Mesenchymal stem cell (in vitro differentiated cells and primary cell): Measurements from ENCODE around the gene CD74.

Source experiments
- DNase-seq: peaks from one replicate; pipeline ENCODE4 v3.0.0-alpha.2; 2013
- H2AFZ ChIP-seq: one replicate; pipeline ENCODE4 v1.6.1; 2013; ENCODE audit warnings: low read depth, mild to moderate bottlenecking, control low read depth, inconsistent platforms, low read length, moderate library complexity
- H2AK5ac ChIP-seq: 2 replicates; pipeline ENCODE4 v1.6.1; 2013; ENCODE audit warnings: low read length, moderate library complexity, mild to moderate bottlenecking, inconsistent platforms; ENCODE audit not compliant: severe bottlenecking
- H2BK120ac ChIP-seq: one replicate; pipeline ENCODE4 v1.6.1; 2013; ENCODE audit warnings: low read depth, mild to moderate bottlenecking, inconsistent platforms, low read length, moderate library complexity
- H2BK12ac ChIP-seq, 2 experiments: one replicate each; pipeline ENCODE4 v1.6.1; 2013; ENCODE audit warnings: inconsistent platforms in 2 of 2, low read length in 2 of 2, mild to moderate bottlenecking in 2 of 2, moderate library complexity in 2 of 2, control low read depth in 1 of 2
- H2BK15ac ChIP-seq: one replicate; pipeline ENCODE4 v1.6.1; 2013; ENCODE audit warnings: mild to moderate bottlenecking, low read depth, inconsistent platforms; ENCODE audit not compliant: poor library complexity, severe bottlenecking
- H2BK5ac ChIP-seq: 2 replicates; pipeline ENCODE4 v1.6.1; 2013; ENCODE audit warnings: low read depth, mild to moderate bottlenecking, low read length, control low read depth, inconsistent platforms; ENCODE audit not compliant: poor library complexity, severe bottlenecking
- H3K14ac ChIP-seq, 2 experiments: one replicate each; pipeline ENCODE4 v1.6.1; 2013; ENCODE audit warnings: inconsistent platforms in 2 of 2, low read length in 2 of 2, control low read depth in 1 of 2, mild to moderate bottlenecking in 1 of 2, moderate library complexity in 1 of 2
- H3K18ac ChIP-seq, 2 experiments: one replicate each; pipeline ENCODE4 v1.6.1; 2013; ENCODE audit warnings: inconsistent platforms in 2 of 2, low read length in 2 of 2, control low read depth in 1 of 2, low read depth in 1 of 2, mild to moderate bottlenecking in 1 of 2
- H3K23ac ChIP-seq, 2 experiments: one replicate each; pipeline ENCODE4 v1.6.1; 2013; ENCODE audit warnings: inconsistent platforms in 2 of 2, low read length in 2 of 2, mild to moderate bottlenecking in 2 of 2, moderate library complexity in 2 of 2, control low read depth in 1 of 2
- H3K27ac ChIP-seq: 2 replicates; pipeline ENCODE4 v1.5.1; 2013; ENCODE audit warnings: mild to moderate bottlenecking, moderate library complexity, low read length, control low read depth, inconsistent platforms; ENCODE audit not compliant: poor library complexity, severe bottlenecking
- H3K27me3 ChIP-seq, 2 experiments: 2 replicates each; pipeline versions ENCODE4 v1.6.1 to v1.7.0; 2013; ENCODE audit warnings: low read length in 2 of 2, mild to moderate bottlenecking in 2 of 2, moderate library complexity in 2 of 2, control low read depth in 1 of 2, inconsistent platforms in 1 of 2; ENCODE audit not compliant: control insufficient read depth in 1 of 2, insufficient read depth in 1 of 2
- H3K36me3 ChIP-seq, 2 experiments: 2 replicates each; pipeline versions ENCODE4 v1.6.1 to v1.7.0; 2013; ENCODE audit warnings: low read length in 2 of 2, control low read depth in 1 of 2, inconsistent platforms in 1 of 2, low read depth in 1 of 2, mild to moderate bottlenecking in 1 of 2; ENCODE audit not compliant: insufficient read depth in 2 of 2, control insufficient read depth in 1 of 2
- H3K4ac ChIP-seq, 2 experiments: one replicate each; pipeline ENCODE4 v1.6.1; 2013; ENCODE audit warnings: inconsistent platforms in 2 of 2, low read length in 2 of 2, mild to moderate bottlenecking in 2 of 2, moderate library complexity in 2 of 2, control low read depth in 1 of 2, low read depth in 1 of 2
- H3K4me1 ChIP-seq: 2 replicates; pipeline ENCODE4 v1.6.1; 2013; ENCODE audit warnings: low read depth, low read length, control low read depth; ENCODE audit not compliant: control insufficient read depth, insufficient read depth
- H3K4me2 ChIP-seq: 2 replicates; pipeline ENCODE4 v1.6.1; 2013; ENCODE audit warnings: low read length, mild to moderate bottlenecking, inconsistent platforms; ENCODE audit not compliant: poor library complexity, severe bottlenecking
- H3K4me3 ChIP-seq, 2 experiments: 2 replicates each; pipeline versions ENCODE4 v1.5.1 to v1.7.0; 2013; ENCODE audit warnings: low read length in 2 of 2, mild to moderate bottlenecking in 2 of 2, control low read depth in 1 of 2, low read depth in 1 of 2; ENCODE audit not compliant: insufficient read depth in 1 of 2
- H3K79me1 ChIP-seq: replicated peaks from 2 replicates; pipeline ENCODE4 v1.6.1; 2013; ENCODE audit warnings: mild to moderate bottlenecking, control low read depth, low read length, inconsistent platforms; ENCODE audit not compliant: poor library complexity, severe bottlenecking
- H3K9ac ChIP-seq: 2 replicates; pipeline ENCODE4 v1.7.0; 2013; ENCODE audit warnings: mild to moderate bottlenecking, low read length, moderate library complexity
- H3K9me3 ChIP-seq: 2 replicates; pipeline ENCODE4 v1.7.0; 2013; ENCODE audit warnings: mild to moderate bottlenecking, low read length; ENCODE audit not compliant: control insufficient read depth
- H4K8ac ChIP-seq: one replicate; pipeline ENCODE4 v1.6.1; 2013; ENCODE audit warnings: inconsistent platforms, mild to moderate bottlenecking, low read length, moderate library complexity
- H4K91ac ChIP-seq: one replicate; pipeline ENCODE4 v1.6.1; 2013; ENCODE audit warnings: mild to moderate bottlenecking, low read length, inconsistent platforms
- WGBS: methylation state at CpG from one replicate; pipeline ENCODE4 v1.1.7; 2013; ENCODE audit warnings: mixed read lengths; 5-methylcytosine and 5-hydroxymethylcytosine counted together

The CD74 gene

GRCh38 chr5:150444770-150445169 lies 32.1 kb upstream of the CD74 start:
- Histone ChIP-seq H2AK5ac (no peak overlapping the region), H3K14ac (no peak overlapping the region), H2BK12ac (no peak overlapping the region), H2BK15ac (no peak overlapping the region), H2BK120ac (no peak overlapping the region), H4K8ac (no peak overlapping the region), H2BK5ac (no peak overlapping the region), H2AFZ (no peak overlapping the region), H3K4me2 (no peak overlapping the region), H3K79me1 (peaks cover 4% of the 10 kb centered on the region), H4K91ac (no peak overlapping the region), H3K9me3 (no peaks in the 10 kb centered on the region), H3K4me1 (peaks cover 10% of the 10 kb centered on the region), H3K27me3 (no peaks in the 10 kb centered on the region), H3K27ac (no peak overlapping the region), H3K9ac (no peak overlapping the region), H3K23ac (no peak overlapping the region), H3K18ac (no peak overlapping the region), H3K4me3 (no peak overlapping the region), H3K36me3 (peaks cover 59 to 70% of the 10 kb centered on the region in 2 experiments), H3K4ac (no peak overlapping the region)
- 98% methylated on average over 9 of the region's 9 CpGs for WGBS
- no peak for DNase-seq

- no peak overlapping the region for H3K14ac ChIP-seq
- H4K91ac ChIP-seq: no peak overlapping the region
- H3K36me3 ChIP-seq: peaks cover 59 to 68% of the 10 kb centered on the region in 2 experiments
- H3K4ac ChIP-seq: no peak overlapping the region
- H3K9me3 ChIP-seq: no peaks in the 10 kb centered on the region
- no peak overlapping the region for H2BK12ac ChIP-seq
- peaks cover 4% of the 10 kb centered on the region for H3K79me1 ChIP-seq
- WGBS: 95% methylated on average over 15 of the region's 15 CpGs
- no peak overlapping the region for H2BK15ac ChIP-seq
- no peak overlapping the region for H2BK120ac ChIP-seq
- H3K27ac ChIP-seq: no peak overlapping the region
- no peak overlapping the region for H3K9ac ChIP-seq
- H3K4me3 ChIP-seq: no peak overlapping the region
- H3K23ac ChIP-seq: no peak overlapping the region
- H3K4me1 ChIP-seq: peaks cover 10% of the 10 kb centered on the region
- H3K27me3 ChIP-seq: no peaks in the 10 kb centered on the region
- H2AFZ ChIP-seq: no peak overlapping the region
- no peak overlapping the region for H3K18ac ChIP-seq
- no peak overlapping the region for H4K8ac ChIP-seq
- no peak overlapping the region for H3K4me2 ChIP-seq
- H2BK5ac ChIP-seq: no peak overlapping the region
- no peak for DNase-seq
- H2AK5ac ChIP-seq: no peak overlapping the region
These were observed 30.7 kb upstream of the CD74 start for GRCh38 chr5:150443242-150444075.

- Histone ChIP-seq H2BK15ac (no peak overlapping the region), H2AK5ac (no peak overlapping the region), H3K27me3 (no peaks in the 10 kb centered on the region), H3K9me3 (no peaks in the 10 kb centered on the region), H4K8ac (no peak overlapping the region), H3K36me3 (peaks cover 59 to 60% of the 10 kb centered on the region in 2 experiments), H4K91ac (no peak overlapping the region), H3K4me3 (no peak overlapping the region), H3K4me1 (peaks cover 8% of the 10 kb centered on the region), H3K9ac (no peak overlapping the region), H2AFZ (no peak overlapping the region), H3K4ac (no peak overlapping the region), H3K79me1 (peaks cover 4% of the 10 kb centered on the region), H3K18ac (no peak overlapping the region), H3K23ac (no peak overlapping the region), H2BK12ac (no peak overlapping the region), H2BK120ac (no peak overlapping the region), H3K27ac (no peak overlapping the region), H3K4me2 (no peak overlapping the region), H3K14ac (no peak overlapping the region), H2BK5ac (no peak overlapping the region)
- DNase-seq: no peak
- WGBS: 91% methylated on average over 6 of the region's 6 CpGs
These were observed 30.0 kb upstream of the CD74 start for GRCh38 chr5:150442699-150443080.

GRCh38 chr5:150441813-150442698 lies 29.3 kb upstream of the CD74 start:
- no peaks in the 10 kb centered on the region for H3K27me3 ChIP-seq
- H2BK5ac ChIP-seq: no peak overlapping the region
- 70% methylated on average over 18 of the region's 18 CpGs for WGBS
- no peak overlapping the region for H4K91ac ChIP-seq
- H3K9ac ChIP-seq: no peak overlapping the region
- H3K14ac ChIP-seq: no peak overlapping the region
- H3K9me3 ChIP-seq: no peaks in the 10 kb centered on the region
- H3K4ac ChIP-seq: peak overlapping the region in 1 of 2 experiments; percentile 11
- no peak overlapping the region for H2BK120ac ChIP-seq
- H3K4me3 ChIP-seq: no peak overlapping the region
- no peak overlapping the region for H2BK12ac ChIP-seq
- H3K27ac ChIP-seq: peak overlapping the region; percentile 1
- DNase-seq: no peak
- peaks cover 4% of the 10 kb centered on the region for H3K79me1 ChIP-seq
- no peak overlapping the region for H3K23ac ChIP-seq
- peaks cover 6% of the 10 kb centered on the region for H3K4me1 ChIP-seq
- H3K4me2 ChIP-seq: no peak overlapping the region
- no peak overlapping the region for H2AK5ac ChIP-seq
- H4K8ac ChIP-seq: peak overlapping the region; percentile 57
- peaks cover 54 to 55% of the 10 kb centered on the region in 2 experiments for H3K36me3 ChIP-seq
- H2BK15ac ChIP-seq: no peak overlapping the region
- no peak overlapping the region for H3K18ac ChIP-seq
- no peak overlapping the region for H2AFZ ChIP-seq
